GM19099 (cell line): ENCODE measurements around the gene ATXN1.

Experiments used
- POLR2A ChIP-seq: IDR thresholded peaks from 3 replicates; pipeline ENCODE4 v1.6.1; 2011; ENCODE audit warnings: low read depth; ENCODE audit not compliant: insufficient read length; ENCODE audit errors: extremely low read depth

Gene ATXN1

GRCh38 chr6:16760516-16761470 is at the start of gene ATXN1:
Gene ATXN1, minus strand, starts transcription at chr6:16761460.
- TF ChIP-seq POLR2A = no peak

DNA sequence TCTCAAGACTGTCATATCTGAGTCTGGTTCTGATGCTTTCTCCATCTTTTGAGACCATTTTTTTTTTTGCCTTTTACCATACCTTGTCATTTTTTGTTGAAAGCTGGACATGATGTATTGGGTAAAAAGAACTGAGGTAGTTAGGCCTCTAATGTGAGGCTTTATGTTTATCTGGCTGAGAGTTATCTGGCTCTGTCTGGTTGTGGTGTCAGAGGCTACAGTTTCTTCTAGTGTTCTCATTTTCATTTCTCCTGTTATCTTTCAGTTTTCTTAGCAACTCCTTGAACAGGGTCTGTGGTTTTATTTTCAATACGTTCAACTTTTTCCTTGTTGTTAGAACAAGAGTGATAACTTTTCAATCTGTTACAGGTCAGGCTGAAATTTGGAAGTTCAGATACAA is 49.2 kb upstream of the ATXN1 start:
- TF ChIP-seq POLR2A = no peak

GRCh38 chr6:16809753-16810358 is 48.6 kb upstream of the ATXN1 start:
- TF ChIP-seq POLR2A = no peak

DNA sequence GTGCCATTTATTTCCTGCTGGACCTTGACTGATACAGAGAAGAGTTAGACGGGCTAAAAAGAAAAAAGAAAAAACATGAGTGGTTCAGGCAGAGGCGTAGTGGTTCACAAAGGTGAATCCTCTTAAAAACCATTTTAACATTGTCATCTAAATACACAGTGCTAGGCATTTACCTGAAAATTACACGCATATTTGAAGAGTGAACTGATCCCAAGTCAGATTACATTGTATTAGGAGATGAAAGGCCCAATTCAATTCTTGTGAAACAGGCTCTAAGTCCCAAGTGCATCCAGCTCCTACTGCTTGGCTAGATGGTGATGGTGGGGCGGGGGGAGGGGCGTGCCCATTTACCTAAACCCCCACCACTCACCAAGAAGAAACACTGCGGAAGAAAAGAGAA is 46.7 kb upstream of the ATXN1 start:
- TF ChIP-seq POLR2A = no peak

- no peak for TF ChIP-seq POLR2A
Measured at GRCh38 chr6:16806363-16806762, 45.1 kb upstream of the ATXN1 start.

DNA sequence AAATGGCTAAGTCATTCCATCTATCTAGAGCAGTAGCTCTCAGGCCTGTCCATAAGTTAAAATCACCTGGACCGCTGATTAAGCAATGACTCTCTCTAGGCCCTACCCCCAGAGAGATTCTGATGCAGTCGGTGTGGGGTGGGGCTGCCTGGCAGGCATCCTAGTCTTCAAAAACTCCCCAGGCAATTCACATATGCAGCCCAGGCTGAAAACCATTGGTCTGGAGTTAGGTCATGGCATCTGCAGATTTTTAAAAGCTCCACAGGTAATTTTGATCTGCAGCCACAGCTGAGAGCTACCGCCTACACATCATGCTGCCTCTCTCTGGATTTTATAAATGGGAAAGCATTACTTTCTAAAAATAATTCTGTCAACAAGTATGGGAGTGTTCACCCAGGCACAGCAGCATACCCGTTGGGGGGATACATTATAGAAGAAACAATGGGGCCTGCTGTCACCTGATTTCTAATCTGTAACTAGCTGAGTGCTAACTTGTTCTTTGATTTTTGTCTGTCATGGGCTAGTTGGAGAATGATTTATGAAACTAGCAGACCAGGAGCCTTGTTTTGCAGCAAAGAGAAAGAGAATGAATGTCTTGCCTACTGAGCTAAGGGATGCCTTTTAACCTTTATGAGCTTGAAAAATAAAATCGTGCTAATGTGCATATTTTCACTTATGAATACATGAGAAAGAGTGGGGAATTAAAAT is 44.1 kb upstream of the ATXN1 start:
- TF ChIP-seq POLR2A = no peak

- no peak for TF ChIP-seq POLR2A
Measured at GRCh38 chr6:16804546-16805242, 43.4 kb upstream of the ATXN1 start.

GRCh38 chr6:16803294-16804200 is 42.3 kb upstream of the ATXN1 start:
- TF ChIP-seq POLR2A = no peak

DNA sequence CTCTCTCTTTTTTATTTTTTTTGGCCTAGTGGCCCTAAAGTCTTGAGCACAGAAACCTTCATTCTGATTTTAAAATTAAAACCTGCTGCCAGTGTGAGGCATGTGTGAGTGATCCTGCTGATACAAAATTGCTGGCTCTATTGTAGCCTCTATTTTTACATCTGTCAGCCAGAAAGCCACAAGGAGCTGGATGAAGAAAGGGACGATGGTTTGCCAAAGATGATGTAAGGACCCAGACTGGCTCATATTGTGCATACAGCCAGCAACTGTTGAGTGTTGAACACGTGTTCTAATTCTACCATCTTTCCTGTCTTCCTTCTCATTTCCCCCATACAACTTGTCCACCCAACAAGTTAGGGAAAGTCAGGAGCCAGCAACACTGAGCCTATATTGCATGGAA is 40.8 kb upstream of the ATXN1 start:
- TF ChIP-seq POLR2A = no peak

- TF ChIP-seq POLR2A = no peak
Measured at GRCh38 chr6:16800942-16801341, 39.7 kb upstream of the ATXN1 start.

DNA sequence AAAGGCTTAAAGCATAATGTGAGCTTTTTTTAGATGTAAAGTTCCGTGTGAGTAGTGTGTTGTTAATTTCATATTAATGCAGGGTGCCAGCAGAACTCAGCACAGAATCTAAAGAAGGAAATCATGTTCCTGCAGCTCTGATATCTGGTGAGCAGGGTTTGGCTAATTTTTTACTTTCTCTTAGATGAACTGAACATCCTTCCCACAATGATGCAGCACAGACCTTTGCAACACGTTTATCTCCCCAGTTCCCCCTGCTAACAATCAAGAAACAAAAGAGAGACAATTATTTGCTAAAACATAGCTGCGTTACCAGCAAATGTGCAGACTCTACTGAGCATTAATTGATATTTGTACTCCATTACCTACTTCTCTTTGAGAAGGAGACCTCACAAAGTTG is 39.1 kb upstream of the ATXN1 start:
- no peak for TF ChIP-seq POLR2A

- TF ChIP-seq POLR2A = no peak
Measured at GRCh38 chr6:16799279-16800193, 38.3 kb upstream of the ATXN1 start.

- no peak for TF ChIP-seq POLR2A
Measured at GRCh38 chr6:16793828-16794412, 32.7 kb upstream of the ATXN1 start.

DNA sequence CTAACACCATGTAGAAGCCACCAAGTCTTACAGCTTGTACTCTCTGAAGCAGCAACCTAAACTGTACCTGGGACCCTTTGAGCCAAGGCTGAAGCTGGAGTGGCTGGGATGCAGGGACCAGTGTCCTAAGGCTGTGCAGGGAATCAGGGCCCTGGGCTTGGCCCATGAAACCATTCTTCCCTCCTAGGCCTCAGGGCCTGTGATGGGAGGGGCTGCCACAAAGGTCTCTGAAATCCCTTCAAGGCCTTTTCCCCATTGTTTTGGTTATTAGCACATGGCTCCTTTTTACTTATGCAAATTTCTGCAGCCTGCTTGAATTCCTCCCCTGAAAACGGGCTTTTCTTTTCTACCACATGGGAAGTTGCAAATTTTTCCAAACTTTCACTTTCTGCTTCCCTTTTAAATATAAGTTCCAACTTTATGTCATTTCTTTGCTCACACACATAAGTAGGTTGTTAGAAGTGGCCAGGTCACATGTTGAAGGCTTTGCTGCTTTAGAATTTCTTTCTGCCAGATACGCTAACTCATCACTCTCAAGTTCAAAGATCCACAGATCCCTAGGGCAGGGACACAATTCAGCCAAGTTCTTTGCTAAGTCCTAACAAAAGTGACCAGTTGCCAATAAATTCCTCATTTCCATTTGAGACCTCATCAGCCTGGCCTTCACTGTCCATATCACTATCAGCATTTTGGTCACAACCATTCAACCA is 28.2 kb upstream of the ATXN1 start:
- no peak for TF ChIP-seq POLR2A
